ENCODE results near the gene WFIKKN2.

WFIKKN2 gene

GRCh38 chr17:50863931-50864330 lies 28.5 kb downstream of the WFIKKN2 start:
- no peak for DNase-seq (ENCODE audit: low spot score)
- no peak for TF ChIP-seq CTCF (IDR thresholded peaks at IDR 0.05; ENCODE audit: extremely low read depth, insufficient read depth, missing control alignments)
- in situ Hi-C loops (cut with MboI; ENCODE audit: low pct_unique_long_range_greater_than_20kb, low sequenced_read_pairs, unreplicated experiment), result loop anchor here (5.0 kb wide), 1 partner anchor 93 kb away; no protein-coding TSS in a partner anchor

DNA sequence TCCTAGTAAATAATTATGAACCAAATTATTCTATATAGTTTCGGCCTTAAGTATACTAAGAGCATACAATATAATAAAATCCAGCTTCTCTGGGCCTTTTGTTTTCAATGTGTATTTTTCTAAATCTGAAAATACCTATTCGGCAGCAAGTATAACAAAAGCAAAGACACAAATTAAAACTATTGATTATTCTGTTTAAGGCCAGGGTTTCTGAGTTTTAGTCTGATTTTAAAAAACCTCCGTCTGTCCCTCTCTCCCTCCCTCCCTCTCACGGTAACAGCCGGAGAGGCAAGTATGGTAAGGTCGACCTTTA lies 29.3 kb downstream of the WFIKKN2 start:
- no peak for TF ChIP-seq CTCF (IDR thresholded peaks at IDR 0.05; ENCODE audit: extremely low read depth, insufficient read depth, missing control alignments)
- in situ Hi-C loops (cut with MboI; ENCODE audit: low pct_unique_long_range_greater_than_20kb, low sequenced_read_pairs, unreplicated experiment), result loop anchor here (5.0 kb wide), 1 partner anchor 93 kb away; no protein-coding TSS in a partner anchor
- no peak for DNase-seq (ENCODE audit: low spot score)

DNA sequence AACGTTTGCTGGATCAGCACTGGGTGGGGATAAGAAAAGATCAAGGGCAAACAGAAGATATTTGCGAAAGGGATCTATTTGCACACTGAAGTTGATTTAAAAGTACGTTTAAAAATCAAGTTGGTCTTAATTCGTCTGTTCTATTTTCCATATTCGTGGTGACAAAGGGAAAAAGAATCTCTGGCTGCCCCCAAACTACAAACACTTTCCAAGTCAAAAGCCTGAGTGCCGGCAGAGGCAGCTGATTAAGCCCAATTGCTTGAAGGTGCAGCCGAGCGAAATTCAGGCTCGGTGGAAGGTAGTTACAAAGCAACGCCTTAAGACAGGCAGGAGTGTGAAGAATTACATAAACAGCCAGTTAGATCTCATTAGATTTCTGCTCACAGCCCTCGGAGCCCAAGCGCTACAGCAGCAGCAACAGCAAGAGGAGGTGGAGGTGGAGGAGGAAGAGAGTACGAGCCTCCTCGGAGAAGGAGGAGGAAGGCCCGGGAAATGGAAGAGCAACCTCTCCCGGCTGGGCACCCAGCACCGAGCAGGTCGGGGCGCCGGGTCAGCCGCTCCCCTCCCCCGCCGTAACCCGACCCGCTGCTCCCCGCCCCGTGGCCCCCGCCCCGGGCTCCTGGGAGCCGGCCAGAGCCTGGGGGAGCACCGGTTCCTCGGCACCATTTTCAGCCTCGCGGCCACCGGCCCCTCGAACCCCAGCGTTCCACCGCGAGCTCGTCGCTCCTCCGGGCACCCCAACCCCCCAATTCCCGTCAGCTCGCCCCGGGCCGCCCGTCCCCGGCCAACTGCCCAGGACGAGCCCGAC lies 29.9 kb downstream of the WFIKKN2 start:
- DNase-seq (ENCODE audit: low spot score), result peak; percentile 53
- in situ Hi-C loops (cut with MboI; ENCODE audit: low pct_unique_long_range_greater_than_20kb, low sequenced_read_pairs, unreplicated experiment), result no loop called here
- no peak for TF ChIP-seq CTCF (IDR thresholded peaks at IDR 0.05; ENCODE audit: extremely low read depth, insufficient read depth, missing control alignments)

GRCh38 chr17:50865868-50866260 lies 30.5 kb downstream of the WFIKKN2 start:
- in situ Hi-C loops (cut with MboI; ENCODE audit: low pct_unique_long_range_greater_than_20kb, low sequenced_read_pairs, unreplicated experiment), result no loop called here
- no peak for DNase-seq (ENCODE audit: low spot score)
- no peak for TF ChIP-seq CTCF (IDR thresholded peaks at IDR 0.05; ENCODE audit: extremely low read depth, insufficient read depth, missing control alignments)

- in situ Hi-C loops (cut with MboI; ENCODE audit: low pct_unique_long_range_greater_than_20kb, low sequenced_read_pairs, unreplicated experiment), result no loop called here
- TF ChIP-seq CTCF (IDR thresholded peaks at IDR 0.05; ENCODE audit: extremely low read depth, insufficient read depth, missing control alignments), result no peak
- peak; percentile 97 for DNase-seq (ENCODE audit: low spot score)
Observed at GRCh38 chr17:50866261-50866949, 31.0 kb downstream of the WFIKKN2 start, which contains the start of gene TOB1. TOB1 (minus strand) TSS chr17:50866354; CDS start chr17:50864017, 2,337 bp downstream.

DNA sequence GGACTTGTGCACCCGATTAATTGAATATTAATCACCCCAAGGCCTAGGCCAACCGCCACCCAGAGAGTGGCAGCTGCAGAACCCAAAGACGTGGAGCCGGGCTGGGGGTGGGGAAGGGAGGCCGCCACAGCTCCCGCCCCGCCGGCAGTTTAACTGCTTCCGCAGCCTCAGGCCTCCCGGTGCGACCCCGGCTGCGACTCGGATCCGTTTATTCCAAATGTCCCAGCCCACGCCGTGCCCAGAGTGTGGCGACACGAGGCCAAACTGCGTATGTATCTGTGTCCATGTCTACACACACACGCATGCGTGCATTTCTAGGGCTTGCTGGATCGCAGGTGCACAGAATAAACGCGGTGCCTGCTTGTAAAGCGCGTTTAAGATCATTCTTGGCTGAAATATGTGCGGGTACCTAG lies 31.6 kb downstream of the WFIKKN2 start:
- no peak for TF ChIP-seq CTCF (IDR thresholded peaks at IDR 0.05; ENCODE audit: extremely low read depth, insufficient read depth, missing control alignments)
- in situ Hi-C loops (cut with MboI; ENCODE audit: low pct_unique_long_range_greater_than_20kb, low sequenced_read_pairs, unreplicated experiment), result no loop called here
- DNase-seq (ENCODE audit: low spot score), result peak; percentile 40
